ENCODE results near the gene OSBPL10.

The OSBPL10 gene

DNA sequence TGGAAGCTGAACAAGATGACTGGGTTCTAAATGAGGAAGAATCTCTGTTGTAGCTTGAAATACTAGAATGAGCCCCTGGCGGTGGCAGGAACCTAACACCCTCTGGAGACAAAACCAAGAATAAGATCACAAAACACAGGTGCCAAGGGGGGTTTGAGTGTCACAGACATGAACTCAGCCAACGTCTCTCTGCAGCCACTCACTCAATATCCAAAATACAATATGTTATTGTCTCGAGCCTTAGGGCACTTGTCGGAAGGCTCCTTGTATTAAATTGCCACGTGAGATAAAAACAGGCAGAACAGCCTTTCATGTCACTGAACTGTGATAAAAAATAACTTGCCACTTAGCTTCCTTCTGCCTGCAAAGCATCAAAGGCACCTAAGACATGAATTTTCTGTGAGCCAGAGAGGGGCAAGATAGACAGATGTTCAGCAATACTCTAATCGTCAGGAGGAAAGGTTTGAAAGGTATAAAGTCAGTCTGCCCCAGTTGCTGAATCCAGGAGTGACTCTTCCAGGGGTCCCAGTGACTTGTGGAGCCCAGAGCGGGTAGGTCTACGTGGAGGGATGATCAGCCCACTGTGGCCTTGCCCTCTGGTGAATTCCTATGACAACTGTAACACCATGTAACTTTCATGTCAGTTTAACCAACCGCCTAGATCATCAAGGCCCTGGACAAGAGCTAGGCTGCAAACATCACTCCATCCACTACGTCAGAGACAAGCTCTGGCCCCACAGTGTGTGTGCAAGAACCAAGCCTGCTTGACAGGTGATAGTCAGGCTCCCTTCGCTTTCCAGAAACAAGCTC lies 165.2 kb downstream of the OSBPL10 start:
- H3K4me3 ChIP-seq (replicated peaks; ENCODE audit: low read depth, low read length) = no peak overlapping the region
- TF ChIP-seq, protein P1, sequence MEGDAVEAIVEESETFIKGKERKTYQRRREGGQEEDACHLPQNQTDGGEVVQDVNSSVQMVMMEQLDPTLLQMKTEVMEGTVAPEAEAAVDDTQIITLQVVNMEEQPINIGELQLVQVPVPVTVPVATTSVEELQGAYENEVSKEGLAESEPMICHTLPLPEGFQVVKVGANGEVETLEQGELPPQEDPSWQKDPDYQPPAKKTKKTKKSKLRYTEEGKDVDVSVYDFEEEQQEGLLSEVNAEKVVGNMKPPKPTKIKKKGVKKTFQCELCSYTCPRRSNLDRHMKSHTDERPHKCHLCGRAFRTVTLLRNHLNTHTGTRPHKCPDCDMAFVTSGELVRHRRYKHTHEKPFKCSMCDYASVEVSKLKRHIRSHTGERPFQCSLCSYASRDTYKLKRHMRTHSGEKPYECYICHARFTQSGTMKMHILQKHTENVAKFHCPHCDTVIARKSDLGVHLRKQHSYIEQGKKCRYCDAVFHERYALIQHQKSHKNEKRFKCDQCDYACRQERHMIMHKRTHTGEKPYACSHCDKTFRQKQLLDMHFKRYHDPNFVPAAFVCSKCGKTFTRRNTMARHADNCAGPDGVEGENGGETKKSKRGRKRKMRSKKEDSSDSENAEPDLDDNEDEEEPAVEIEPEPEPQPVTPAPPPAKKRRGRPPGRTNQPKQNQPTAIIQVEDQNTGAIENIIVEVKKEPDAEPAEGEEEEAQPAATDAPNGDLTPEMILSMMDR (IDR thresholded peaks at IDR 0.05; ENCODE audit: low read depth, low read length, missing control alignments) = no peak
- DNase-seq (ENCODE audit: extremely low read depth, low read depth) = no peak

- TF ChIP-seq, protein P1 (IDR thresholded peaks at IDR 0.05; ENCODE audit: low read depth, low read length, missing control alignments) = no peak
- H3K4me3 ChIP-seq (replicated peaks; ENCODE audit: low read depth, low read length) = no peak overlapping the region
- no peak for DNase-seq (ENCODE audit: extremely low read depth, low read depth)
These were observed 166.1 kb downstream of the OSBPL10 start for GRCh38 chr3:31815006-31815405.

DNA sequence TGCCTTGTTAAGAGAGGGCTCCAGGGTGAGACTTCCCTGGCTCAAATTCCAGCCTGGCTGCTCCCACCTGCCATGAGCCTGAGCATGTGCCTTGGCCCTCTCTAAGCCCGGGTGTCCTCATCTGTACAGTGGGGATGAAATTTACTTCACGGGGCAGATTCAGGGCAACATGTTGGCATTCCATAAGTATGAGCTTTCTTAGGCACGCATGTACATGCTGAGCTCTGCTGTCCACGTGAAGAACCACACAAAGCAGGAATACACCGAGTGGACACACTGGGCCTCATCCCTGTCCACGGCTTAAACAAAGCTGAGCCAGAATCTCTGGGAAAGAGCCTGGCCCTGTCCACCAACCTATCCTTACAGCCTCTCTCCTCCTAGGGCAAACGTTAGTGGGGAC lies 167.4 kb downstream of the OSBPL10 start:
- H3K4me3 ChIP-seq (replicated peaks; ENCODE audit: low read depth, low read length) = no peak overlapping the region
- DNase-seq (ENCODE audit: extremely low read depth, low read depth) = no peak
- TF ChIP-seq, protein P1 (IDR thresholded peaks at IDR 0.05; ENCODE audit: low read depth, low read length, missing control alignments) = no peak

GRCh38 chr3:31813197-31813596 lies 167.9 kb downstream of the OSBPL10 start:
- DNase-seq (ENCODE audit: extremely low read depth, low read depth) = no peak
- TF ChIP-seq, protein P1 (IDR thresholded peaks at IDR 0.05; ENCODE audit: low read depth, low read length, missing control alignments) = no peak
- H3K4me3 ChIP-seq (replicated peaks; ENCODE audit: low read depth, low read length) = no peak overlapping the region

- DNase-seq (ENCODE audit: extremely low read depth, low read depth) = no peak
- TF ChIP-seq, protein P1 (IDR thresholded peaks at IDR 0.05; ENCODE audit: low read depth, low read length, missing control alignments) = no peak
- H3K4me3 ChIP-seq (replicated peaks; ENCODE audit: low read depth, low read length) = no peak overlapping the region
These were observed 170.1 kb downstream of the OSBPL10 start for GRCh38 chr3:31810991-31811433.

DNA sequence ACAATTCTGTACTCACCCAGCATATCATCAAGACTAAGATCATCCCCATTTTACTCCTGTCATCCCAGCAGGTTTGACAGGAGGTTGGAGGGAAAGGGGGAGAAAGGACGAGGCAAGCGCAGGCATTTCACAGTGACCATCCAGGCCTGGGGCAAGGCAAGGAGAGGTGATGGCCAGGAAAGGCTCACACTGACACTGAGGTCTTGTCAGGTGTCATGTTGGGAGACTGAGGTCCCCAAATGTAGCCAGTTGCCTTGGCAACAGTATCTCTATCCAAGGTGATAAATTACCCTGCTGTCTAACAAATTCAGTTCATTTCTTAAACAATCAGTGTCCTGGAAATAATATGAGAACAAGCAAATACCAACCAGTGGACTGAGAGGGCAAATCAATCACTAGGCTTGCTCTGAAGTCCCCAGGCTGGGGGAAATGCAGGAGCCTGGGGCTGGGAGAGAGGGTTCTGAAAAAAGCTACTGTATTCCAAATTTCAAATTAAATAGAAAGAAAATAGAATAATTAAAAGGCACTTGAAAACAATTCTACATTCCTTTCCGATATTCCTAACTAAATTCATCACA lies 172.8 kb downstream of the OSBPL10 start:
- no peak for DNase-seq (ENCODE audit: extremely low read depth, low read depth)
- H3K4me3 ChIP-seq (replicated peaks; ENCODE audit: low read depth, low read length) = no peak overlapping the region
- TF ChIP-seq, protein P1 (IDR thresholded peaks at IDR 0.05; ENCODE audit: low read depth, low read length, missing control alignments) = no peak

Measured in HFF-Myc (cell line).